GM13977 (cell line): ENCODE measurements around the gene DCTD.

Source experiments
- DNase-seq: peaks from one replicate; pipeline ENCODE4 v3.0.0; 2012; ENCODE audit warnings: low spot score
- CTCF ChIP-seq: IDR thresholded peaks from 2 replicates; pipeline ENCODE4 v1.5.1; 2012; ENCODE audit warnings: mild to moderate bottlenecking, control low read depth; ENCODE audit not compliant: insufficient read depth; ENCODE audit errors: extremely low read depth, missing control alignments
- in situ Hi-C: fragments of 300-500 bp; cut with MboI; formaldehyde crosslinking; loops from one replicate; pipeline ENCODE4 v1.12.0; 2022; ENCODE audit warnings: low sequenced_read_pairs, low pct_unique_long_range_greater_than_20kb, mixed read lengths, inconsistent platforms; ENCODE audit not compliant: unreplicated experiment

Gene DCTD

GRCh38 chr4:182876427-182876826 lies 40.8 kb downstream of the DCTD start:
- no peak for DNase-seq
- TF ChIP-seq CTCF: no peak
- in situ Hi-C loops: no loop called here

GRCh38 chr4:182875453-182876405 lies 41.5 kb downstream of the DCTD start:
- no peak for TF ChIP-seq CTCF
- in situ Hi-C loops: no loop called here
- no peak for DNase-seq

GRCh38 chr4:182874797-182875345 lies 42.3 kb downstream of the DCTD start:
- no peak for TF ChIP-seq CTCF
- in situ Hi-C loops: no loop called here
- DNase-seq: no peak

- TF ChIP-seq CTCF: no peak
- DNase-seq: no peak
- in situ Hi-C loops: no loop called here
Observed at GRCh38 chr4:182874304-182874751, 42.9 kb downstream of the DCTD start.

- no peak for TF ChIP-seq CTCF
- in situ Hi-C loops: no loop called here
Observed at GRCh38 chr4:182873726-182874125, 43.5 kb downstream of the DCTD start.

GRCh38 chr4:182873289-182873688 lies 43.9 kb downstream of the DCTD start:
- no peak for DNase-seq
- in situ Hi-C loops: no loop called here
- no peak for TF ChIP-seq CTCF

More at GRCh38 chr4:182873726-182874125, 43.5 kb downstream of the DCTD start:
- no peak for DNase-seq
